Vein endothelial cell (primary cell): Measurements from ENCODE around the gene AGAP1. TPM values are rescaled to one million over a fixed set of nuclear protein-coding genes. Genes with fewer than 3 reads are reported as not detected.

Experiments used
- small RNA-seq: library from RNA; depleted of rRNA; stranded (forward); fragments of <200 nt; gene quantifications from one replicate; pipeline ENCODE3, GENCODE V24; 2012
- total RNA-seq: library from RNA; depleted of rRNA; stranded (reverse); fragments of >200 nt; gene quantifications from 2 replicates; pipeline ENCODE4 v1.2.3, GENCODE V29; 2012

Gene AGAP1
- total RNA-seq = 8.8 and 13.2 TPM in 2 replicates

GRCh38 chr2:235493775-235494715 lies at the start of gene AGAP1:
TSS of gene AGAP1 (plus strand) at chr2:235494043.

GRCh38 chr2:236168110-236169080 lies 674.6 kb downstream of the AGAP1 start, which contains the start of gene GBX2:
TSS of gene GBX2 (minus strand) at chr2:236168386. CDS start at chr2:236167971, 415 bp downstream.

Small RNA genes within 50 kb of the gene (small RNA-seq; reads per million reads assigned to genes)
- gene RF00019 = not detected
- gene RN7SL204P = not detected
- gene RNU7-127P = not detected
- not detected for gene TMSB10P1
